Dermis blood vessel endothelial cell (primary cell): ENCODE data around the gene PHKA2. TPM values are rescaled to one million over a fixed set of nuclear protein-coding genes. Genes with fewer than 3 reads are reported as not detected.
A peak's percentile ranks its signal among the peaks of the same experiment; 100 is the strongest.

Source experiments
- DNase-seq: peaks from one replicate; pipeline ENCODE4 v3.0.0; 2010
- total RNA-seq: library from RNA; depleted of rRNA; stranded (reverse); fragments of >200 nt; gene quantifications from 2 replicates; pipeline ENCODE4 v1.2.3, GENCODE V29; 2014

PHKA2 gene
- total RNA-seq, 1 donor from 2014 or later: 10.0 TPM

GRCh38 chrX:18889346-18890048, 94.4 kb downstream of the PHKA2 start:
- no peak for DNase-seq

- no peak for DNase-seq
These were observed 95.6 kb downstream of the PHKA2 start for GRCh38 chrX:18888281-18888680.

- DNase-seq: no peak
These were observed 96.1 kb downstream of the PHKA2 start for GRCh38 chrX:18887825-18888212.

GRCh38 chrX:18887177-18887824, 96.6 kb downstream of the PHKA2 start:
- no peak for DNase-seq

GRCh38 chrX:18886344-18887161, 97.4 kb downstream of the PHKA2 start:
- peak; percentile 56 for DNase-seq

GRCh38 chrX:18886005-18886343, 97.9 kb downstream of the PHKA2 start:
- no peak for DNase-seq

GRCh38 chrX:18885328-18886004, 98.4 kb downstream of the PHKA2 start:
- DNase-seq: peak; percentile 13

- DNase-seq: no peak
These were observed 99.0 kb downstream of the PHKA2 start for GRCh38 chrX:18884916-18885315.

GRCh38 chrX:18883961-18884765, 99.8 kb downstream of the PHKA2 start:
- DNase-seq: no peak

- no peak for DNase-seq
These were observed 100.5 kb downstream of the PHKA2 start for GRCh38 chrX:18883234-18883960.

GRCh38 chrX:18879144-18879543, 104.8 kb downstream of the PHKA2 start:
- DNase-seq: no peak

- DNase-seq: no peak
These were observed 106.4 kb downstream of the PHKA2 start for GRCh38 chrX:18877469-18877868.

- DNase-seq: no peak
These were observed 108.5 kb downstream of the PHKA2 start for GRCh38 chrX:18875256-18875878.

GRCh38 chrX:18874560-18875255, 109.2 kb downstream of the PHKA2 start:
- DNase-seq: no peak

GRCh38 chrX:18873836-18874235, 110.1 kb downstream of the PHKA2 start:
- DNase-seq: no peak

GRCh38 chrX:18873189-18873791, 110.6 kb downstream of the PHKA2 start:
- peak; percentile 57 for DNase-seq

- DNase-seq: no peak
These were observed 111.3 kb downstream of the PHKA2 start for GRCh38 chrX:18872621-18873020.

GRCh38 chrX:18871970-18872369, 111.9 kb downstream of the PHKA2 start:
- no peak for DNase-seq

GRCh38 chrX:18871161-18871890, 112.6 kb downstream of the PHKA2 start:
- no peak for DNase-seq
